ENCODE data around the gene LRRC4.

Gene LRRC4

GRCh38 chr7:128057909-128058308 lies 26.7 kb upstream of the LRRC4 start:
- no peak for DNase-seq

GRCh38 chr7:128056901-128057300 lies 25.7 kb upstream of the LRRC4 start:
- no peak for DNase-seq

GRCh38 chr7:128055637-128056036 lies 24.4 kb upstream of the LRRC4 start:
- DNase-seq: no peak

- DNase-seq: no peak
Observed at GRCh38 chr7:128054511-128054910, 23.3 kb upstream of the LRRC4 start.

- DNase-seq: no peak
Observed at GRCh38 chr7:128053991-128054390, 22.8 kb upstream of the LRRC4 start.

GRCh38 chr7:128053023-128053422 lies 21.8 kb upstream of the LRRC4 start:
- DNase-seq: no peak

- DNase-seq: no peak
Observed at GRCh38 chr7:128052404-128052803, 21.2 kb upstream of the LRRC4 start.

- DNase-seq: no peak
Observed at GRCh38 chr7:128045766-128046165, 14.5 kb upstream of the LRRC4 start.

- DNase-seq: no peak
Observed at GRCh38 chr7:128045158-128045557, 13.9 kb upstream of the LRRC4 start.

GRCh38 chr7:128044064-128044463 lies 12.8 kb upstream of the LRRC4 start:
- DNase-seq: no peak

- DNase-seq: no peak
Observed at GRCh38 chr7:128042012-128042411, 10.8 kb upstream of the LRRC4 start.

- DNase-seq: no peak
Observed at GRCh38 chr7:128041203-128041602, 10.0 kb upstream of the LRRC4 start.

GRCh38 chr7:128040205-128040604 lies 9.0 kb upstream of the LRRC4 start:
- DNase-seq: no peak

GRCh38 chr7:128039544-128039953 lies 8.3 kb upstream of the LRRC4 start:
- DNase-seq: no peak

- DNase-seq: no peak
Observed at GRCh38 chr7:128037880-128038619, 6.8 kb upstream of the LRRC4 start.

- DNase-seq: no peak
Observed at GRCh38 chr7:128037081-128037480, 5.8 kb upstream of the LRRC4 start.

GRCh38 chr7:128036226-128036940 lies 5.1 kb upstream of the LRRC4 start:
- no peak for DNase-seq

GRCh38 chr7:128035712-128036111 lies 4.5 kb upstream of the LRRC4 start:
- DNase-seq: no peak

GRCh38 chr7:128034825-128035224 lies 3.6 kb upstream of the LRRC4 start:
- DNase-seq: no peak

- no peak for DNase-seq
Observed at GRCh38 chr7:128033246-128033645, 2.0 kb upstream of the LRRC4 start.

- peak; percentile 43 for DNase-seq
Observed at GRCh38 chr7:128032605-128033235, 1.5 kb upstream of the LRRC4 start.

- peak; percentile 63 for DNase-seq
Observed at GRCh38 chr7:128031901-128032604, 816 bp upstream of the LRRC4 start.

GRCh38 chr7:128030263-128030653 lies 979 bp downstream of the LRRC4 start:
- DNase-seq: no peak

All from femur (tissue), 1 donor.